HG03460 (cell line): ENCODE results near the gene ORM1.

Experiments used
- ATAC-seq: cut with Tn5 transposase; IDR thresholded peaks from one replicate; pipeline ENCODE4 v1.9.1; 2021; ENCODE audit not compliant: unreplicated experiment

ORM1 gene

DNA sequence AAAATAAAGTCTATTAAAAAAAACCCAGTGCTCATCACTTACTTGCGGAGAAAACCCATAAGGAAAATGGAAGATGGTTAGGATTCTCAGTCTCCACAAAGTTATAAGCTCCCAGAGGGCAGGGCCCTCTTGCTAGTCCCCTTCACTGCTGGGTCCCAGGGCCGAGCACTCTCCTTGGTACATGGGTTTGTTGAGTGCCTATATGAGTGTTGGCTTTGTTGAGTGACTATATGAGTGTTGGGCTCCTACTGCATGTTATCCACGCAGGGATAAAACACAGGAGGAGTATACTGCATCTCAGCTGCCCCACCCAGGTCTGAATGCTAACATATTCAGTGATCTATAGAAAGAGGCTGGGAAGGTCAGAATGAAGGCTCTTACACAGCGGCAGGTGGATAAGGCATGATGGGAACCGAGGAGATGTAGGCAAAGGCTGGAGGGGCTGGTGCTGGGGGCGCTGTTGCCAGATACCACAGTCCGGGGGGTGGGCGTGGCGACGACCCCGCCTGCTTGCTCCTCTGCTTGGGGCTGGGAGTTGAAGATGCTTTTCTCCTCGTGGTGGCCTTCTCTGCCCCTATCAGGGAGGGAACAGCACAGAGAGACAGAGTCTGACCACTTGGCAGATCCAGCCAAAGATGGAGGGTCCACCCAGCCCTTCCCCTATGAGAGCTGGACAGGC is 18.4 kb downstream of the ORM1 start:
- ATAC-seq: no peak

- ATAC-seq: no peak
Observed at GRCh38 chr9:114341991-114342390, 19.1 kb downstream of the ORM1 start.

GRCh38 chr9:114342755-114343440 is 20.0 kb downstream of the ORM1 start:
- no peak for ATAC-seq

DNA sequence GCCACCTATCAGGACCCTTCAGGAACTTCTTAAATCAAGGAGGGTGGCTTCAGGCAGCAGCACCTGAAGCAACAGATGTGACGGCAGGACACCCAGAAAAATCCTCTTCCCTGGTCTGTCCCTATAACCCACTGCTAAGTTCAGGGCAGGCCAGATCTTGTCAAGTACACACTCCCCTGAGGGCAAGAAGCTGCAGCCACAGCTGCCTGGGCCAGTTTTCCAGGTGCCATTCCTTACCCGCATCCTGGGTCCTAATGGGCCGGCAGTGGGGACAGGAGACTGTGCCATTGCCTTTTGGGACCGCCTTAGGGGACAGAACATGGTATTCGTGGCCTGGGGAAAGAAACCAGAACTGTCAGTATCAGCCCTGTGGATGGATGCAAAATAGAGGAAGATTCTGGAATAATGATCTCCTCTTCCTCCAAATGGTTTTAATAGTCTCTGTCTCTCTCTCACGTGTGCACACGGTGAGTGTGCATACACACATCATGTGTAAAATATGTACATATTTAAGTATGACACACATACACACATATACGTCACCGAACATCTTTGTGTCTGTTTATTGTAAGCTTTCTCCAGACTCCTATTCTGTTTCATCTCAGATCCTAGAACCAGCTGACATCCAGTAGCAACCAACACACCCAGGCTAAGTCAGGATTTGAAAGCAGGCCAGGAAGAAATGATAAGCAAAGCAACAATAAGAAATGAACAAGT is 20.7 kb downstream of the ORM1 start:
- no peak for ATAC-seq

DNA sequence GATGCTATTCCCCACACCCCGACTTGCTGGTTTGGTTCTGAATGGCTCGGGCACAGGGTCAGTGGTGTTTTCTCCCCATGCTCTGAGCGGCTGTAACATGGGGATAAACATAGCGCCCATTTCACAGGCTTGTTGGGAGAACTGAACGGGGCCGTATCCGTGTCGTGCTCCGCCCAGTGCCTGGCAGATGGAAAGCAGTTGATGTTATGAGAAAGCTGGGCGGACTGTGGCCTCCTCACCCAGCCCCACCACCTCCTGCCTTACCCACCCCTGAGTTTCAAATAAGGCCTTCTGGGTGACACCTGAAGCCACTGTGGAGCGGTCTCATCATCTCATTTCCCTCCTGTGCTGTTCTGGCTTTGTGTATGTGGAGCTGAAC is 21.3 kb downstream of the ORM1 start:
- no peak for ATAC-seq

GRCh38 chr9:114344692-114345091 is 21.8 kb downstream of the ORM1 start:
- ATAC-seq: no peak

DNA sequence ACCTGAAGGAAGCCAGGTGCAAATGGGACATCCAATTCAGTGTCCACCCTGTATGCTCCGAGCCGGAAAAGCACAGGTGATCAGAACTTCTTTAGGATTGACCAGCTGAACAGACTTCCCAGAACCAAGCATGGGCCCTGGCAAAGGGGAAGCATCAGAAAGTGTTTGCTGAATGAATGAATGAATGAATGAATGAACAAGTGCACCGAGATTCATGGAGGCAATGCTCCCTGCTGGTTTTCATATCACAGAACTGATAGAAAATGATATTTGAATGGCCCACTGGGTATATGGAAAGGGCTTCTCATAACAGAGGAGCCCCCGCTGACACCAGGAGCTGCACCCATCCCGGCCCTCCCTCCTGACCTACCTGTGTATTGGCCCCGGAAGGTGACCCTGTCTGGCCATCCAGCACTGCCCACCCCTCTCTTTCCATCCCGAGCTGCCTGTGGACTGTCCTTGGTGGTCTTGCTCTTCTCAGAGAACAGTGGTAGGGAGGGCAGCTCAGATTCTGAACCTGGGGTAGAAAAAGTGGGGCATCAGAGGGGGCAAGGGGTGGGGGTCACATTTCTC is 22.7 kb downstream of the ORM1 start:
- no peak for ATAC-seq

DNA sequence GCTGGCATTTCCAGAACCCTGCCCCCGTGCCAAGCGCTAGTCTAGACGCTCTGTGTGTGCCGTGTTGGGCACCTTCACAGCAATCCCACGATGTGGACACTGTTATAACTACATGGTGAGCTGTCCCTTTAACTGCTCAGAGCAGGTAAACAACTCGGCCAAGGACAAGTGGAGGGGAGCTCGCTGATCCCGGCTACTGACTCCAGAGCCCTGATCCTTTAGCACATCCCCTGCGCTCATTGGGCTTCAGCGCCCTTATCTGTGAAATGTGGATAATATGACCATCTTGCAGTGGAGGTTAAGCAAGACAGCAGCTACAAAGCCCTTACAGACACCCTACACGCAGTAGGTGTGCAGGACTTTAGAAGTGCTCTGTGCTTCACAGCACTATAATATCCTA is 23.2 kb downstream of the ORM1 start:
- no peak for ATAC-seq

DNA sequence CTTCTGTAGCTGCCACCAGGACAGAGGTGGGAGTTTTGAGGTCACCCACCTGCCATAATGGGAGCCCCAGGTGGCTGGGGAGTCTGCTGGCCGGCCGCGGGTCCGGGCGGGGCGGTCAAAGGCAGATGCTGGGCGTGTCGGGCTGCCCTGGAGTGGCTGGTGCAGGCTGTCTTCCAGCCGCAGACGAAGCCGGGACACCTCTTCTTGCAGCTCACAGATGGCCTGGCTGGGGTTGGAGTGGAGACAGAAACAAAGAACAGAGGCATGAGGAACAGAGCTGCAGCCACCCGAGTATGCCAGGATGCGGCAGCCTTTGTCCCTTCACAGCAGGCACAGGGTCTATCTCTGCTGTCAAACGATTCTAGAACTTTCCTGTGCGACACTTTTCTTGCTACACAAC is 24.8 kb downstream of the ORM1 start:
- no peak for ATAC-seq

DNA sequence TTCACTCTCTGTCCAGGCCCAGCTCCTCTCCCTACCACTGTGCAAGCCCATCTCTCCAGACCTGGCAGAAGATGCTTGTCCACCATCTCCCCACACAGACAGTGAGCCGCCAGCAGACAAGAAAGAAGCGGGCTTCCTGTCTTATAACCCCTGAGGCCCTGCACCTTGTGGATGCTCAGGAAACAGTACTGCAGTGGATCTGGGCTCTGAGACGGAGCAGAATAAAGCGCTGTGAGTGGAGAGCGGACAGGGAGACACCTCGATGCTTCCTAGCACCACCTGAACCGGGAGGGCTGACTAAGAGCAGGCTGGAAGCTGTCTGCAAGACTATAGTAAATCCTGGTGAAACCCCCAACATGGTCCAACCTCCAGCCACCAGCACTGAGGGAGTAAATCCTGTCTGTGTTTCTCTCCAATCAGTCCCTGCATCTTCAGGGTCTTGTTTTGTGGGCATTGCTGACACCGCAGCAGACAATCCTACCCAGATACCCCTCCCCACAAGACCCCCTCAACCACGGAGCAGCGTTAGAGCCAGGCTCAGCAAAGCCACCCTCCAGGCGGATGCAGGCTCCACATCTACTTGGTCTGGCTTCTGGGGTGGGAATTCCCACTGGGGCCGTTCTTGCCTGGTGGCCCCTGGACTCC is 25.5 kb downstream of the ORM1 start:
- no peak for ATAC-seq

- peak; percentile 91 for ATAC-seq
Observed at GRCh38 chr9:114348906-114349482, 26.1 kb downstream of the ORM1 start.

DNA sequence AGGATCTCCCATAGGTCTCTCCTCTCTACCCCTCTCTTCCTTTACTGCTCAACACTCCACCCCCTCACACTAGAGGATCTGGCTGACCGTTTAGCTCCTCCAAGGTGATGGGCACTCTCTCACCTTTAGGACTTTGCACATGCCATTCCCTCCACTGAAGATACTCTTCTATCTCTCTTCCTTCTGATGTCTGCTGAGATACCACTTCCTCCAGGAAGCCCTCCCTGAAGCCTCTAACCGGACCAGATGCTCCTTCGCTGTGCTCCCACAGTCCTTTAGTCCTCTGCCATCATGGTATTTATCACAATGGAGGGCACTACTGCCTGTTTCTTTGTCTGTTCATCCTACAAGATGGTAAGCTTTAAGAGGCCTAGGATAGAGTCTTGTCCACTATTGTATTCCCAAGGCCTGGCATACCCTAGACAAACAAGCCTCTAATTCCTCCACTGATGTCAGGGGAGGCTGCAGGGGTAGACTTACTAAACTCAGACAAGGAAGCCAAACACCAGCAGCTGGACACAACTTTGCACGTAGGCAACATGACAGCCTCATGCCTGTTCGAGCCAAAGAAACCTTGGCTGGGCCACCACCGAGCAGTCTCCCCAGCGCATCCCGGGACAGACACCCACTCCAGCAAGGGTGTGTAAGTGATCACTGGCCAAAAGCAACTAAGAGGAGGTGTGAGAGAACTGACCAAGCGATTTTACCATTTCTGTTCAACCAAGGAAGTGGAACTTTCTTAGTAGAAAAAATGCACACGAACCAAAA is 27.0 kb downstream of the ORM1 start:
- ATAC-seq: no peak

- ATAC-seq: no peak
Observed at GRCh38 chr9:114350636-114351401, 27.9 kb downstream of the ORM1 start.

GRCh38 chr9:114351932-114352331 is 29.0 kb downstream of the ORM1 start:
- ATAC-seq: no peak

DNA sequence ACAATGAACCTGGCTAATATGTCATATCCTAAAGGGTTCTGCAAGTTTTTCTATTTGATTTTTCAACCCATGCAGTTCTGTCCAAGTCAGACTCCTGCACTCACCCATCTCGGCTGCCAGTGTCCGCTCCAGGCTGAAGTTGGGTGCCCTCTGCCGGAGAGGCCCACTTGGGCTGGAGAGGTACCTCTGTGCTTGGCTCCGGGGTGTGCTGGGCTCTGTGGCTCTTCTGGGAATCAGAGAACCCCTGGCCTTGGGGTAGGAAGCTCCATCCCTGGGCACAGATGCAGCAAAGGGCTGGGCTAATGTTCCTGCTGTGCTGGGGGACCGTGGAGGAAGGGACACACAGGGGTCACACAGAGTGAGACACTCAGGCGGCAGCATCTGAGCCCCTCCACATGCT is 32.9 kb downstream of the ORM1 start:
- no peak for ATAC-seq

DNA sequence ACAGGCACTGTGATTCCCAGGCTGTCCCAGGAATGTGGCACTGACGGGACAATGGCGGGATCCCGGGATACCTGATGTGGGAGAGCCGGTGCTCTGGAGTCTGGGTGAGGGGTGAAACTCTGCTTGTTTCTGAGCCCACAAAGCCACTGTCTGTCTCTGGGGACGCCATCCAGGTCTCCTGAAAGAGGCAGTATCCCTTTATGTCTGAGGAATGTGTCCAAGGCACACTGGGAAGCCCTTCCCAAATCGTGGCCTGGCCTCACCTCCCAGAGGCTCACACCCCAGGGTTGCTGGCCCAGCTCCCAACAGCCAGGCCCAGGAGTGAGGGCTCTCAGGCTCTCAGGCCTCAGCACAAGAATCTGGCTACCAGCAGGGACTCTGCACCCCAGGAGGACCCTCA is 33.9 kb downstream of the ORM1 start:
- no peak for ATAC-seq

GRCh38 chr9:114357360-114357759 is 34.5 kb downstream of the ORM1 start:
- ATAC-seq: no peak

DNA sequence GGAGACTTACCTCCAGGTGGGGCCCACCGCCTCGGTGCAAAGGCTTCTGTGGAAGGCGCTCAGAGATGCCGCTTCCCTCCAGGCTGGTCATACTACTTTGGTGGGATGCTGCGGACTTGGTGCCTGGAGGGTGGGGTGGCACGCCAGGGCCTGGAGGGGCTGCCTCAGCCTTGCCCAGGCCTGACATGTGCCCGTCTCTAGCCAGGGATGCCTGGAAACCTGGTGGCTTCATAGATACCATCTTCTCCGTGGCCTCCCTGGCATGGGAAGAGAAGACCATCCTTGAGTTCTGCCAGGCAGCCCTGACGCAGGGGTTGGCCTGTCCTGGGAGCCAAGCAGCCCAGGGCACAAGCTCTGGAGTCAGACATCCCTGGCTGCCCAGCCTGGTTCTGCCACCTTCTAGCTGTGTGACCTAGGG is 35.0 kb downstream of the ORM1 start:
- no peak for ATAC-seq

GRCh38 chr9:114359801-114360200 is 36.9 kb downstream of the ORM1 start:
- no peak for ATAC-seq

DNA sequence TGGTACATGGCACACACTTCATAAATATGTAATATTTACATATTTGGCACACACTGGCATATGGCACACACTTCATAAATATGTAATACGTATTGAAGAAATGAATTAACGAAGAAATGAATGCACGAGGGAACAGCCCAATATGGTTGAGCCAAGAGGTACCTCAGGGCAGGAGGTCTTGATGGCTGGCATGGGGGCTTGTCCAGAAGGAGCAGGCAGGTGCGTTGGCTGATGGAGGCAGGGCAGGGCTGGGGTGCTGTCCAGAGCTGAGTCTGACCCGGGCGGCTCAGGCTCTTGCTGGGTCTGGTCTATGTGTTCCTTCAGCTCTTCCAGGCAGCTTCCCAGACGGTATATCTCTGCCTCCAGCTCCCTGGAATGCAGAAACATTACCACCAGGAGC is 38.6 kb downstream of the ORM1 start:
- ATAC-seq: no peak
